GM08714 (cell line): ENCODE data around the gene OGA.

Experiments used
- H3K4me3 ChIP-seq: fragments of 200-500 bp; sonication (Bioruptor generic); 2 replicates; pipeline ENCODE4 v1.5.1; 2014; ENCODE audit warnings: mild to moderate bottlenecking, low read length, inconsistent platforms
- ZNF274 ChIP-seq: IDR thresholded peaks from 2 replicates; pipeline ENCODE4 v1.6.1; 2012; ENCODE audit warnings: mild to moderate bottlenecking, low read depth, low read length

Gene OGA

DNA sequence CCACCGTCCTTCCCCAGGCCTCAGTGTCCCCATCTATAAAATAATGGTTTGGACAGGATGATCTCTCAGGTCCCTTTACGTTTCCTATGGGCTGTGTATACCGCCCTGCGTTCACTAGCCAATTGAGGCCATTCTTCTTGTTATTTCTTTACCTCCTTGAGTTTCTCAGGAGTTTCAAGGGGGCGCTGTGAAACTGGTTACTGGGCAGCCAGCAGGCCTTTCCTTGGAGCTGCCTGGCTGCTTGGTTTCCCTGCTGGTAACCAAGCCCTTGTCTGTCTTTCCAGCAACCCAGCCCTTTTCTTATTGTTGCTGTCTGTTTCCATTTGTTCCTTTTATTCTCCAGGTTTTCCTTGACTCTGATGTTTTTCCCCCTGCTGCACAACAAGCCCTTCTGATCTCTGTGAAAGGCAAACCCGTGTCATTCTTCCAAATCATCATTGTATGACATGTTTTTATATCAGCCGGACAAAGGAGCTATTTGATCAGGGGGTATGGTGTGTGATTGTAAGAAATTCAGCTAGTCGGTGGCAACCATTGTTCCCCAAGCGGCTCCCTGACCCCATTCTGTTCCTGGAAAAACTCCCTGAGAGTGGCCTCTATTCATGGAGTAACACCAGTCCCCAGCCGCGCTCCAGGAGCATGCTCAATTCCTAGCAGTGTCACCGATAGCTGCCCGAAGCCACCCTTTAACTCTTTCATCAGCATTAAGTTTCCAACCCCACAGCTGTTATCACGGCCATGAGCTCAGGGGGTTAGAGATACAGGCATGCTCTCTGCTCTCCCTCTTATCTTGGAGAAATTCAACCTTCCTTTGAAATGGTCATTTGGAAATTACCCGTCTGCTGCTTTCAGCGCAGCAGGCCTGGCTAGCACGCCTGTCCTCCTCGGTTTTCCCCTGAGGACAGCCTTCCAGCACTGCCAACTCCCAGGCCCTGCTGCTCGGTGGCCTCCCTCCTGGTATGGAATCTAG lies 68.9 kb downstream of the OGA start:
- no peak overlapping the region for H3K4me3 ChIP-seq
- TF ChIP-seq ZNF274 = no peak

DNA sequence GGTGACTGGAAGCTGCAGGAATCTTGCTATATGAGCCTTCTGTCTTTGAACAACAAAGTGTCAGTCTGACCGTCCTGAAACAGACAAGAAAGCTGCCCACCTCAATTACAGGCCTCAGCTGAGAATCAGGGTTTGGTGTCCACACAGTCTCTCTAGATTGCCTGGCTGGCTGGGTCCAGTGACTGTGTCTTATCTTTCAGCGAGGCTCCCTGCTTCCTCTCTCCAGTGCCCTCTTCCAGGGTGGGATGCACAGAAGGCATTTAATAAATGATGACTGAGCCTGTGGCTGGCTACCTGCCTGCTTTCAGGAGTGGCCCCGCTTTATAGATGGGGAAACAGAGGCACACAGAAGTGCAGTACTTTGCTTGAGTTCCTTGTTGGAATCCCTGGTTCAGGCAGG lies 69.7 kb downstream of the OGA start:
- no peak overlapping the region for H3K4me3 ChIP-seq
- no peak for TF ChIP-seq ZNF274

DNA sequence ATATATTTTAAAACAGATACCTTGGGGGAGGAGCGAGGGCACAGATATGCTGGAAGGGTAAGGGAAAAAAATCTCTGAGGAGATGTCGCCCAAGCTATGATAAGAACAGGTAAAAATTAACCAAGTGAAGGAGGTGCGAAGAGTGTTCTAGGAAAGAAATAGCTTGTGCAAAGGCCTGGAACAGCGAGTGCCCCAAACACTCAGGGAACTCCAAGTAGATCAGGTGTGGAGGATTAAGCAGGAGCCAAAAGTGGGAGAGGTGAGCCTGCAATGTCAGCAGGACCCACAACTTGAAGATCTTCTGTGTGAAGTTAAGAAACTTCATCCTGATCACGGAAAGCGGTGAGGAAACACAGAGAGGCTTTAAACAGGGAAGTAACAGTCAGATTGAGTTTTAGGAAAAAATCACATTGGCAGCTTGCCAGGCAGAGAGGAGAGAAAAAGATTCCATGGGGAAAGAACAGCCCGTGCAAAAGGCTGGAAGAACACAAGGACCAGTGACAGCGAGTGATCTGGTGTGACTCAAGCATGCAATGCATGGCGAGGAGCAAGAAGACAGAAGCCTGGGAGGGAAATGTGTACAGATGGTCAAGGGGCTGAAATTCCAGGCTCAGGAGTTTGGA lies 73.1 kb downstream of the OGA start:
- no peak for TF ChIP-seq ZNF274
- H3K4me3 ChIP-seq = no peak overlapping the region

DNA sequence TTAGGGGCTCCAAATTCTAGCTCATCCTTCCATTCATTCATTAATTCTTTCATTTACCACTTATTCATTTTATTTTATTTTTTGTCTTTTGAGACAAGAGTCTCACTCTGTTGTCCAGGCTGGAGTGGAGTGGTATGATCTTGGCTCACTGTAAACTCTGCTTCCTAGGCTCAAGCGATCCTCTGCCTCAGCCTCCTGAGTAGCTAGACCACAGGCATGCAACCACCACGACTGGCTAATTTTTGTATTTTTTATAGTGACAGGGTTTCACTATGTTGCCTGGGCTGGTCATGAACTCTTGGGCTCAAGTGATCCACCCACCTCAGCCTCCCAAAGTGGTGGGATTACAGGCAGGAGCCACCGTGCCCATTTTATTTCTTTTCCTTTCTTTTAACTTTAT lies 74.0 kb downstream of the OGA start:
- H3K4me3 ChIP-seq = no peak overlapping the region
- no peak for TF ChIP-seq ZNF274

DNA sequence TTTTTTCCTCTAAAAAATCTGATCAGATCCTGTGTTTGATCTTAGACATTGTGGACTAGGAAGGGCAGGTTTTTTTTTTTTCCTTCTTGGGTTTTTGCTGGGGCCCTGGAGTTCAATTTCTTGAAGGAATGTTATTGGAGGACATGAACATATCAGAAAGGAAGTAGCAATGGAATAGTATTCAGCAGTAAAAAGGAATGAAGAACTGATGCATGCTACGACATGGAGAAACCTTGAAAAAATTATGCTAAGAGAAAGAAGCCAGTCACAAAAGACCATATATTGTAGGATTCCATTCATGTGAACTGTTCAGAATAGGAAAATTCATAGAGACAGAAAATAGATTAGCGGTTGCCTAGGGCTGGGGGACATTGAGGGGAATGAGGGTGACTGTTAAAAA lies 76.3 kb downstream of the OGA start:
- H3K4me3 ChIP-seq = no peak overlapping the region
- no peak for TF ChIP-seq ZNF274

DNA sequence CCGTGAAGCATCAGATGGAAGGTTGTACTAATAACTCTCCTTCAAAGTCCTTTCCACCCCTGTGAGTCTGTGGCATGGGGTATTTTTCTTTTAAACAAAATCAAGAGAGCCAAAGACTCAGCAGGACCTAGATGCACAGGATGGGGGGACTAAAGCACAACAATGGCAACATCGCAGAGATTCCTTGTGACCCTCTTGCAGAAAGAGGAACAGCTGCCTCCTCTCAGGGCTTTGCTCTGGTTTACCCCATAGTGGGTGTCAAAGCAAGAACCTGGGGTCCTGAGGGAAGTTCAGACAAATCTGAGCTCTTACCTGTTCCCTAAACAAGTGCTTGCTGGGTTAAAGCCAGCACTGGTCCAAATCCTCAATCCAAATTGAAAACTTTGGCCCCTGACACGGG lies 81.6 kb downstream of the OGA start:
- H3K4me3 ChIP-seq = no peak overlapping the region
- no peak for TF ChIP-seq ZNF274
